Trophoblast cell (in vitro differentiated cells and primary cell): Measurements from ENCODE around the gene SBNO2.

ENCODE experiments used
- DNase-seq, 2 donors: peaks; one replicate each; pipeline ENCODE4 v3.0.0-alpha.2; 2016
- H2AFZ ChIP-seq: 2 replicates; pipeline ENCODE4 v1.6.1; 2013; ENCODE audit warnings: low read length, moderate library complexity, mild to moderate bottlenecking; ENCODE audit not compliant: insufficient read depth, poor library complexity
- H2AK5ac ChIP-seq: 2 replicates; pipeline ENCODE4 v1.6.1; 2013; ENCODE audit warnings: mild to moderate bottlenecking, low read length
- H2BK120ac ChIP-seq: 2 replicates; pipeline ENCODE4 v1.6.1; 2013; ENCODE audit warnings: low read length, mild to moderate bottlenecking, moderate library complexity; ENCODE audit not compliant: insufficient read depth, poor library complexity
- H2BK12ac ChIP-seq: 2 replicates; pipeline ENCODE4 v1.6.1; 2013; ENCODE audit warnings: mild to moderate bottlenecking, low read length, moderate library complexity
- H2BK5ac ChIP-seq: 2 replicates; pipeline ENCODE4 v1.6.1; 2013; ENCODE audit warnings: low read length, low read depth, moderate library complexity, mild to moderate bottlenecking; ENCODE audit not compliant: poor library complexity
- H3K14ac ChIP-seq: 2 replicates; pipeline ENCODE4 v1.6.1; 2013; ENCODE audit warnings: mild to moderate bottlenecking, low read length
- H3K18ac ChIP-seq: 2 replicates; pipeline ENCODE4 v1.6.1; 2013; ENCODE audit warnings: mild to moderate bottlenecking, low read length
- H3K23ac ChIP-seq: 2 replicates; pipeline ENCODE4 v1.6.1; 2013; ENCODE audit warnings: low read length
- H3K27ac ChIP-seq: 2 replicates; pipeline ENCODE4 v1.5.1; 2013; ENCODE audit warnings: low read depth, mild to moderate bottlenecking, inconsistent platforms, low read length, moderate library complexity
- H3K27me3 ChIP-seq: 2 replicates; pipeline ENCODE4 v1.6.1; 2013; ENCODE audit warnings: inconsistent platforms, mild to moderate bottlenecking, low read length, moderate library complexity; ENCODE audit not compliant: insufficient read depth
- H3K36me3 ChIP-seq, 2 experiments: 1 replicate in 1 of 2; 2 replicates in 1 of 2; pipeline ENCODE4 v1.6.1; 2013; ENCODE audit warnings: low read length in 2 of 2, mild to moderate bottlenecking in 2 of 2, moderate library complexity in 1 of 2; ENCODE audit not compliant: insufficient read depth in 2 of 2, control insufficient read depth in 1 of 2
- H3K4ac ChIP-seq: 2 replicates; pipeline ENCODE4 v1.6.1; 2013; ENCODE audit warnings: low read depth, mild to moderate bottlenecking, low read length, moderate library complexity
- H3K4me1 ChIP-seq, 2 experiments: 1 replicate in 1 of 2; 2 replicates in 1 of 2; pipeline ENCODE4 v1.6.1; 2013; ENCODE audit warnings: low read length in 2 of 2, mild to moderate bottlenecking in 2 of 2, moderate library complexity in 1 of 2; ENCODE audit not compliant: insufficient read depth in 2 of 2, control insufficient read depth in 1 of 2
- H3K4me2 ChIP-seq: 2 replicates; pipeline ENCODE4 v1.6.1; 2013; ENCODE audit warnings: inconsistent platforms, mild to moderate bottlenecking, low read length, moderate library complexity
- H3K4me3 ChIP-seq: 2 replicates; pipeline ENCODE4 v1.5.1; 2013; ENCODE audit warnings: mild to moderate bottlenecking, low read depth, low read length, inconsistent platforms
- H3K79me1 ChIP-seq: one replicate; pipeline ENCODE4 v1.6.1; 2013; ENCODE audit warnings: low read length
- H3K79me2 ChIP-seq: 2 replicates; pipeline ENCODE4 v1.6.1; 2013; ENCODE audit warnings: low read length, mild to moderate bottlenecking; ENCODE audit not compliant: control insufficient read depth, insufficient read depth, poor library complexity
- H3K9ac ChIP-seq: 2 replicates; pipeline ENCODE4 v1.6.1; 2013; ENCODE audit warnings: mild to moderate bottlenecking, low read length
- H3K9me3 ChIP-seq: 2 replicates; pipeline ENCODE4 v1.6.1; 2013; ENCODE audit warnings: low read depth, mild to moderate bottlenecking, control low read depth, inconsistent platforms, low read length; ENCODE audit not compliant: insufficient read depth
- H4K12ac ChIP-seq: 2 replicates; pipeline ENCODE4 v1.6.1; 2013; ENCODE audit warnings: low read depth, mild to moderate bottlenecking, low read length, moderate library complexity
- H4K8ac ChIP-seq: 2 replicates; pipeline ENCODE4 v1.6.1; 2013; ENCODE audit warnings: low read depth, mild to moderate bottlenecking, low read length, moderate library complexity
- H4K91ac ChIP-seq: one replicate; pipeline ENCODE4 v1.6.1; 2013; ENCODE audit warnings: low read depth, mild to moderate bottlenecking, low read length, moderate library complexity
- WGBS: extraction: QIAGEN DNeasy Blood & Tissue Kit; methylation state at CpG from one replicate; pipeline ENCODE4 v1.1.7; 2013; ENCODE audit warnings: missing lambda C conversion rate; ENCODE audit not compliant: insufficient read length, insufficient coverage; ENCODE audit errors: extremely low coverage; 5-methylcytosine and 5-hydroxymethylcytosine counted together

SBNO2 gene

GRCh38 chr19:1156305-1156801 is 17.7 kb downstream of the SBNO2 start:
- no peak overlapping the region for H2BK120ac ChIP-seq
- peaks cover 24 to 29% of the 10 kb centered on the region in 2 experiments for H3K36me3 ChIP-seq
- H3K23ac ChIP-seq: no peak overlapping the region
- H3K9me3 ChIP-seq: peaks cover 1% of the 10 kb centered on the region
- H3K4me3 ChIP-seq: peak overlapping the region; percentile 13
- no peak overlapping the region for H2BK12ac ChIP-seq
- no peak overlapping the region for H2AK5ac ChIP-seq
- H3K27me3 ChIP-seq: no peaks in the 10 kb centered on the region
- no peak overlapping the region for H2AFZ ChIP-seq
- H4K91ac ChIP-seq: no peak overlapping the region
- H3K4me1 ChIP-seq: peaks cover 4 to 13% of the 10 kb centered on the region in 2 experiments
- H3K27ac ChIP-seq: no peak overlapping the region
- H3K9ac ChIP-seq: peak overlapping the region; percentile 28
- no peak overlapping the region for H2BK5ac ChIP-seq
- H3K18ac ChIP-seq: no peak overlapping the region
- no peak overlapping the region for H3K14ac ChIP-seq
- no peak overlapping the region for H3K4me2 ChIP-seq
- H3K4ac ChIP-seq: no peak overlapping the region
- no peak overlapping the region for H4K8ac ChIP-seq
- H3K79me2 ChIP-seq: peaks cover 2% of the 10 kb centered on the region
- DNase-seq: peak; percentile 70 to 74
- H4K12ac ChIP-seq: no peak overlapping the region
- peaks cover 3% of the 10 kb centered on the region for H3K79me1 ChIP-seq
- WGBS: no CpG with 5 or more reads among the region's 24 CpGs

GRCh38 chr19:1155352-1156304 is 18.4 kb downstream of the SBNO2 start:
- Histone ChIP-seq H2BK120ac (no peak overlapping the region), H3K36me3 (peaks cover 26 to 35% of the 10 kb centered on the region in 2 experiments), H3K4me1 (peaks cover 4 to 13% of the 10 kb centered on the region in 2 experiments), H3K79me2 (peaks cover 2% of the 10 kb centered on the region), H2BK5ac (peak overlapping the region; percentile 29), H3K9ac (no peak overlapping the region), H3K4me2 (no peak overlapping the region), H4K8ac (peak overlapping the region; percentile 20), H3K4me3 (no peak overlapping the region), H4K12ac (no peak overlapping the region), H3K18ac (peak overlapping the region; percentile 37), H3K14ac (peak overlapping the region; percentile 24), H3K27me3 (no peaks in the 10 kb centered on the region), H4K91ac (peak overlapping the region; percentile 45), H3K9me3 (peaks cover 1% of the 10 kb centered on the region), H2AFZ (no peak overlapping the region), H2BK12ac (peak overlapping the region; percentile 8), H3K23ac (no peak overlapping the region), H3K27ac (peak overlapping the region; percentile 8), H3K4ac (peak overlapping the region; percentile 10), H3K79me1 (peaks cover 3% of the 10 kb centered on the region), H2AK5ac (no peak overlapping the region)
- WGBS: no CpG with 5 or more reads among the region's 29 CpGs
- peak; percentile 40 to 50 for DNase-seq

GRCh38 chr19:1154731-1155351 is 19.2 kb downstream of the SBNO2 start:
- H3K79me2 ChIP-seq: no peaks in the 10 kb centered on the region
- no peak overlapping the region for H2BK120ac ChIP-seq
- peak overlapping the region; percentile 8 for H3K27ac ChIP-seq
- no peak overlapping the region for H2BK12ac ChIP-seq
- no peak overlapping the region for H3K9ac ChIP-seq
- peaks cover 33 to 41% of the 10 kb centered on the region in 2 experiments for H3K36me3 ChIP-seq
- H2BK5ac ChIP-seq: peak overlapping the region; percentile 29
- H2AK5ac ChIP-seq: no peak overlapping the region
- H3K18ac ChIP-seq: peak overlapping the region; percentile 0
- H3K4ac ChIP-seq: peak overlapping the region; percentile 18
- no peaks in the 10 kb centered on the region for H3K27me3 ChIP-seq
- peaks cover 3% of the 10 kb centered on the region for H3K9me3 ChIP-seq
- no peak overlapping the region for H3K4me3 ChIP-seq
- peaks cover 4 to 13% of the 10 kb centered on the region in 2 experiments for H3K4me1 ChIP-seq
- peak; percentile 92 to 96 for DNase-seq
- no peak overlapping the region for H3K4me2 ChIP-seq
- H3K14ac ChIP-seq: peak overlapping the region; percentile 24
- H3K23ac ChIP-seq: no peak overlapping the region
- H4K8ac ChIP-seq: no peak overlapping the region
- H4K12ac ChIP-seq: no peak overlapping the region
- H3K79me1 ChIP-seq: peaks cover 3% of the 10 kb centered on the region
- no peak overlapping the region for H2AFZ ChIP-seq
- WGBS: no CpG with 5 or more reads among the region's 32 CpGs
- H4K91ac ChIP-seq: peak overlapping the region; percentile 45

GRCh38 chr19:1153891-1154730 is 20.0 kb downstream of the SBNO2 start:
- no peak overlapping the region for H3K27ac ChIP-seq
- no CpG with 5 or more reads among the region's 58 CpGs for WGBS
- H3K27me3 ChIP-seq: no peaks in the 10 kb centered on the region
- no peak overlapping the region for H3K4me3 ChIP-seq
- DNase-seq: no peak
- peaks cover 3% of the 10 kb centered on the region for H3K79me1 ChIP-seq
- peak overlapping the region; percentile 0 for H3K18ac ChIP-seq
- peaks cover 3% of the 10 kb centered on the region for H3K9me3 ChIP-seq
- no peak overlapping the region for H2BK12ac ChIP-seq
- H3K79me2 ChIP-seq: no peaks in the 10 kb centered on the region
- no peak overlapping the region for H4K91ac ChIP-seq
- peaks cover 4 to 13% of the 10 kb centered on the region in 2 experiments for H3K4me1 ChIP-seq
- H3K4ac ChIP-seq: peak overlapping the region; percentile 18
- H2AFZ ChIP-seq: no peak overlapping the region
- H4K12ac ChIP-seq: no peak overlapping the region
- H3K23ac ChIP-seq: no peak overlapping the region
- no peak overlapping the region for H2AK5ac ChIP-seq
- no peak overlapping the region for H2BK120ac ChIP-seq
- H3K14ac ChIP-seq: no peak overlapping the region
- H3K9ac ChIP-seq: no peak overlapping the region
- H3K36me3 ChIP-seq: peaks cover 39 to 48% of the 10 kb centered on the region in 2 experiments
- no peak overlapping the region for H4K8ac ChIP-seq
- H3K4me2 ChIP-seq: no peak overlapping the region
- H2BK5ac ChIP-seq: no peak overlapping the region
